Measurements from ENCODE around the gene RNF123. TPM values are rescaled to one million over a fixed set of nuclear protein-coding genes. Genes with fewer than 3 reads are reported as not detected.
A peak's percentile ranks its signal among the peaks of the same experiment; 100 is the strongest.

Gene RNF123
- total RNA-seq, 1 experiment from 2014 or later: 23.1 TPM

DNA sequence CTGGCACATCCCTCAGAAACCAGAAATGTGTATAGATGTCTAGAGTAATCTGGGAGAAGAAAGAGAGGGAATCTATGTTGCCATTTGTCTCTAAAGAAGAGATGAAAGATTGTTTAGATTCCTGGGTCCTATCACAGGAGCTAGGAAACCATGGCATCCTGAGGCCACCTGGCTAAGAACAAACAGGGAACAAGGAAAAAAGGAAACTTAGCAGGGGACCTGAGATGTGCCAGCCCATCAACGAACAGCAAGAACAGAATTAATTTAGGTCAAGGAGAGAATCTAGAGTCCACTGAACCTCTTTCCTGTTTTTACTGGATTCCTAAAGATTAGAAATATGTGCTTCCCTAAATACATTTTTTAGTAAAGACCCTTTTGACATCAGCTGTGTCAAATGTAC is 66.7 kb downstream of the RNF123 start:
- ChIA-PET POLR2A (no interaction called here), CTCF (no interaction called here)
- in situ Hi-C loops (cut with HindIII; ENCODE audit: low pct_unique_long_range_greater_than_20kb, low sequenced_read_pairs) (no loop called here), intact Hi-C loops (cut with micrococcal nuclease; ENCODE audit: unreplicated experiment) (no loop called here)
- ATAC-seq (no peak), DNase-seq (ENCODE audit: low read depth, low spot score) (no peak)
- H3K27ac ChIP-seq (ENCODE audit: low read length): no peak overlapping the region
- H3K36me3 ChIP-seq (ENCODE audit: control insufficient read depth, insufficient read depth, low read length): no peaks in the 10 kb centered on the region
- TF ChIP-seq, protein P1, sequence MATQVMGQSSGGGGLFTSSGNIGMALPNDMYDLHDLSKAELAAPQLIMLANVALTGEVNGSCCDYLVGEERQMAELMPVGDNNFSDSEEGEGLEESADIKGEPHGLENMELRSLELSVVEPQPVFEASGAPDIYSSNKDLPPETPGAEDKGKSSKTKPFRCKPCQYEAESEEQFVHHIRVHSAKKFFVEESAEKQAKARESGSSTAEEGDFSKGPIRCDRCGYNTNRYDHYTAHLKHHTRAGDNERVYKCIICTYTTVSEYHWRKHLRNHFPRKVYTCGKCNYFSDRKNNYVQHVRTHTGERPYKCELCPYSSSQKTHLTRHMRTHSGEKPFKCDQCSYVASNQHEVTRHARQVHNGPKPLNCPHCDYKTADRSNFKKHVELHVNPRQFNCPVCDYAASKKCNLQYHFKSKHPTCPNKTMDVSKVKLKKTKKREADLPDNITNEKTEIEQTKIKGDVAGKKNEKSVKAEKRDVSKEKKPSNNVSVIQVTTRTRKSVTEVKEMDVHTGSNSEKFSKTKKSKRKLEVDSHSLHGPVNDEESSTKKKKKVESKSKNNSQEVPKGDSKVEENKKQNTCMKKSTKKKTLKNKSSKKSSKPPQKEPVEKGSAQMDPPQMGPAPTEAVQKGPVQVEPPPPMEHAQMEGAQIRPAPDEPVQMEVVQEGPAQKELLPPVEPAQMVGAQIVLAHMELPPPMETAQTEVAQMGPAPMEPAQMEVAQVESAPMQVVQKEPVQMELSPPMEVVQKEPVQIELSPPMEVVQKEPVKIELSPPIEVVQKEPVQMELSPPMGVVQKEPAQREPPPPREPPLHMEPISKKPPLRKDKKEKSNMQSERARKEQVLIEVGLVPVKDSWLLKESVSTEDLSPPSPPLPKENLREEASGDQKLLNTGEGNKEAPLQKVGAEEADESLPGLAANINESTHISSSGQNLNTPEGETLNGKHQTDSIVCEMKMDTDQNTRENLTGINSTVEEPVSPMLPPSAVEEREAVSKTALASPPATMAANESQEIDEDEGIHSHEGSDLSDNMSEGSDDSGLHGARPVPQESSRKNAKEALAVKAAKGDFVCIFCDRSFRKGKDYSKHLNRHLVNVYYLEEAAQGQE (IDR thresholded peaks at IDR 0.05; ENCODE audit: insufficient read depth in 1 of 2, low read depth in 2 of 2, low read length in 1 of 2): no peak
- TF ChIP-seq POLR2AphosphoS5 (IDR thresholded peaks at IDR 0.05; ENCODE audit: low read depth, low read length) (no peak), TCF7L2 (IDR thresholded peaks at IDR 0.05; ENCODE audit: low read depth, low read length) (no peak), SIN3A (IDR thresholded peaks at IDR 0.05; ENCODE audit: borderline replicate concordance, insufficient read depth, low read depth, low read length) (no peak)
- TF ChIP-seq, protein P2, sequence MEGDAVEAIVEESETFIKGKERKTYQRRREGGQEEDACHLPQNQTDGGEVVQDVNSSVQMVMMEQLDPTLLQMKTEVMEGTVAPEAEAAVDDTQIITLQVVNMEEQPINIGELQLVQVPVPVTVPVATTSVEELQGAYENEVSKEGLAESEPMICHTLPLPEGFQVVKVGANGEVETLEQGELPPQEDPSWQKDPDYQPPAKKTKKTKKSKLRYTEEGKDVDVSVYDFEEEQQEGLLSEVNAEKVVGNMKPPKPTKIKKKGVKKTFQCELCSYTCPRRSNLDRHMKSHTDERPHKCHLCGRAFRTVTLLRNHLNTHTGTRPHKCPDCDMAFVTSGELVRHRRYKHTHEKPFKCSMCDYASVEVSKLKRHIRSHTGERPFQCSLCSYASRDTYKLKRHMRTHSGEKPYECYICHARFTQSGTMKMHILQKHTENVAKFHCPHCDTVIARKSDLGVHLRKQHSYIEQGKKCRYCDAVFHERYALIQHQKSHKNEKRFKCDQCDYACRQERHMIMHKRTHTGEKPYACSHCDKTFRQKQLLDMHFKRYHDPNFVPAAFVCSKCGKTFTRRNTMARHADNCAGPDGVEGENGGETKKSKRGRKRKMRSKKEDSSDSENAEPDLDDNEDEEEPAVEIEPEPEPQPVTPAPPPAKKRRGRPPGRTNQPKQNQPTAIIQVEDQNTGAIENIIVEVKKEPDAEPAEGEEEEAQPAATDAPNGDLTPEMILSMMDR (IDR thresholded peaks at IDR 0.05): no peak
- no peaks in the 10 kb centered on the region for H3K27me3 ChIP-seq (ENCODE audit: control insufficient read depth, insufficient read depth, low read length)
- no peaks in the 10 kb centered on the region for H3K9me3 ChIP-seq (ENCODE audit: control insufficient read depth, insufficient read depth, low read depth, low read length)
- H3K4me1 ChIP-seq (ENCODE audit: control insufficient read depth, insufficient read depth, low read length): no peaks in the 10 kb centered on the region
- no TSS peak for BruUV-seq (replicated peaks)
- no peak overlapping the region for H3K4me3 ChIP-seq (ENCODE audit: low read depth in 2 of 2, low read length in 2 of 2)

DNA sequence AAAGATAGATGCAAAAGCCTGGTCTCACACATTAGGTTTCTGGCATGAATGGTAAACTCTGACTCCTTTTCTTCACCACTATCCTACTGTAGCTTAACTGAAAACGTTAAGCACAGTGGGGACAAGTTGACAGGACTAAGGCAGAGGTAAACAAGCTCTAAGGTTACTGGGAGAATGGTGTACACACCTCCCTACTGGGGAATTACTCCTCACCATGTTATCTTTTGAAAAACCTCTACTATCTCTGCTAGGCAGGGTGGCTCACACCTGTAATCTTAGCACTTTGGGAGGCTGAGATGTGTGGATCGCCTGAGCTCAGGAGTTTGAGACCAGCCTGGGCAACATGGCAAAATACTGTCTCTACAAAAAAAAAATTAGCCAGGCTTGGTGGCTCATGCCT is 67.8 kb downstream of the RNF123 start:
- in situ Hi-C loops (cut with HindIII; ENCODE audit: low pct_unique_long_range_greater_than_20kb, low sequenced_read_pairs): no loop called here
- intact Hi-C loops (cut with micrococcal nuclease; ENCODE audit: unreplicated experiment): no loop called here

More for the DNA sequence above, 67.8 kb downstream of the RNF123 start:
- H3K27me3 ChIP-seq (ENCODE audit: control insufficient read depth, insufficient read depth, low read length): no peaks in the 10 kb centered on the region
- no peaks in the 10 kb centered on the region for H3K9me3 ChIP-seq (ENCODE audit: control insufficient read depth, insufficient read depth, low read depth, low read length)
- CTCF ChIA-PET: no interaction called here
- BruUV-seq (replicated peaks): no TSS peak
- POLR2A ChIA-PET: interaction anchor here (0.5 to 0.6 kb wide), 2 partner anchors 23 to 123 kb away, joined by 5 to 9 read pairs; no protein-coding TSS in a partner anchor
- ATAC-seq (0 out of 2 replicates have a peak, but pooled peaks have one; percentile 26), DNase-seq (ENCODE audit: low read depth, low spot score) (no peak)
- no peak overlapping the region for H3K4me3 ChIP-seq (ENCODE audit: low read depth in 2 of 2, low read length in 2 of 2)
- no peak overlapping the region for H3K27ac ChIP-seq (ENCODE audit: low read length)
- TF ChIP-seq, protein P1 (IDR thresholded peaks at IDR 0.05; ENCODE audit: insufficient read depth in 1 of 2, low read depth in 2 of 2, low read length in 1 of 2): no peak
- TF ChIP-seq POLR2AphosphoS5 (IDR thresholded peaks at IDR 0.05; ENCODE audit: low read depth, low read length) (no peak), SIN3A (IDR thresholded peaks at IDR 0.05; ENCODE audit: borderline replicate concordance, insufficient read depth, low read depth, low read length) (no peak), TCF7L2 (IDR thresholded peaks at IDR 0.05; ENCODE audit: low read depth, low read length) (no peak)
- TF ChIP-seq, protein P2 (IDR thresholded peaks at IDR 0.05): no peak
- H3K4me1 ChIP-seq (ENCODE audit: control insufficient read depth, insufficient read depth, low read length): no peaks in the 10 kb centered on the region
- no peaks in the 10 kb centered on the region for H3K36me3 ChIP-seq (ENCODE audit: control insufficient read depth, insufficient read depth, low read length)

Data from Panc1 (cell line).